ENCODE results near the gene IFITM10. TPM values are rescaled to one million over a fixed set of nuclear protein-coding genes. Genes with fewer than 3 reads are reported as not detected.

IFITM10 gene
- total RNA-seq, 1 experiment from 2014 or later: 0.59 TPM

GRCh38 chr11:1761110-1761856 is 10.9 kb upstream of the IFITM10 start:
- Histone ChIP-seq H3K23ac (ENCODE audit: insufficient read length, low read depth, low read length) (no peak overlapping the region), H3K27me3 (ENCODE audit: insufficient read depth, low read length) (no peaks in the 10 kb centered on the region), H2BK120ac (ENCODE audit: low read depth, low read length, poor library complexity, severe bottlenecking) (no peak overlapping the region), H3K4me1 (ENCODE audit: insufficient read depth, low read length) (peaks cover 3% of the 10 kb centered on the region; the same call in 1 of the 2 replicates), H3K18ac (ENCODE audit: insufficient read length, low read depth, low read length) (no peak overlapping the region), H2BK15ac (ENCODE audit: low read depth, low read length) (no peak overlapping the region), H3K56ac (ENCODE audit: insufficient read length, low read depth, low read length) (no peak overlapping the region), H3K23me2 (ENCODE audit: insufficient read length, low read depth, low read length, poor library complexity, severe bottlenecking) (peaks cover 10% of the 10 kb centered on the region), H4K5ac (ENCODE audit: insufficient read length, low read depth, low read length) (no peak overlapping the region), H3K4ac (ENCODE audit: low read depth, low read length) (no peak overlapping the region), H3K9ac (ENCODE audit: extremely low read depth, insufficient read length, low read length) (no peak overlapping the region), H2BK5ac (ENCODE audit: insufficient read length, low read length) (no peak overlapping the region), H3K14ac (ENCODE audit: insufficient read depth, low read length) (no peak overlapping the region), H3T11ph (ENCODE audit: low read length) (no peak overlapping the region), H2AK5ac (ENCODE audit: insufficient read length, low read length) (no peak overlapping the region), H2AFZ (ENCODE audit: low read length) (no peak overlapping the region), H2BK12ac (ENCODE audit: insufficient read length, low read depth, low read length) (no peak overlapping the region), H3K27ac (ENCODE audit: insufficient read length, low read depth, low read length) (no peak overlapping the region), H3K9me3 (ENCODE audit: control insufficient read depth, low read depth, low read length) (no peaks in the 10 kb centered on the region), H3K79me2 (ENCODE audit: insufficient read depth, low read length) (no peaks in the 10 kb centered on the region; the same call in 1 of the 2 replicates), H4K91ac (ENCODE audit: insufficient read length, low read depth, low read length) (no peak overlapping the region), H4K20me1 (ENCODE audit: control insufficient read depth, insufficient read depth, insufficient read length) (no peaks in the 10 kb centered on the region), H4K8ac (replicated peaks; ENCODE audit: insufficient read length, low read depth, low read length) (no peak overlapping the region), H3K79me1 (ENCODE audit: insufficient read depth, low read depth, low read length, poor library complexity, severe bottlenecking) (peaks cover 9% of the 10 kb centered on the region), H2BK20ac (ENCODE audit: low read depth, low read length, poor library complexity, severe bottlenecking) (no peak overlapping the region), H3K4me2 (ENCODE audit: insufficient read depth, insufficient read length, low read length) (no peak overlapping the region)
- 0 out of 5 replicates have a peak overlapping the region, but pooled peaks of 1 of the 2 experiments have one; percentile 5 for H3K4me3 Mint-ChIP-seq
- peaks cover 2% of the 10 kb centered on the region; the same call in 1 of the 2 replicates for H3K27me3 Mint-ChIP-seq (ENCODE audit: low read depth)
- DNase-seq: no peak
- H3K9me3 Mint-ChIP-seq: no peaks in the 10 kb centered on the region
- WGBS (ENCODE audit: extremely low coverage, insufficient read length, low lambda C conversion rate): no CpG with 5 or more reads among the region's 28 CpGs
- TF ChIP-seq CTCF (conservative IDR thresholded peaks at IDR 0.05): no peak
- H3K36me3 Mint-ChIP-seq (ENCODE audit: insufficient read depth in 1 of 3, low read depth in 3 of 3): peaks cover 0 to 7% (median 1%) of the 10 kb centered on the region in 3 experiments; a peak in 4 of 7 replicates
- H3K4me1 Mint-ChIP-seq: peaks cover 2 to 4% of the 10 kb centered on the region in 2 experiments; a peak in 3 of 4 replicates
- H3K27ac Mint-ChIP-seq: no peak overlapping the region; a peak in 1 of 7 replicates

All from H9 (cell line).